H1 (cell line): ENCODE measurements around the gene L3MBTL4.

Source experiments
- ATF2 ChIP-seq: IDR thresholded peaks from 2 replicates; pipeline ENCODE4 v1.6.1; 2012; ENCODE audit warnings: low read length, inconsistent platforms
- CTCF ChIP-seq, 3 experiments: IDR thresholded peaks; 1 replicate in 2 of 3; 2 replicates in 1 of 3; pipeline versions ENCODE4 v1.5.1 to v1.6.1; 2011; ENCODE audit warnings: low read length in 3 of 3, mild to moderate bottlenecking in 3 of 3, inconsistent platforms in 2 of 3, low read depth in 1 of 3, moderate library complexity in 1 of 3; ENCODE audit not compliant: insufficient read depth in 1 of 3; ENCODE audit errors: control extremely low read depth in 1 of 3
- EZH2 ChIP-seq: fragments of 200-600 bp; sonication (generic); IDR thresholded peaks from 2 replicates; pipeline ENCODE4 v1.7.1; 2012; ENCODE audit warnings: low read depth, mild to moderate bottlenecking, moderate library complexity, low read length, inconsistent platforms; ENCODE audit not compliant: severe bottlenecking
- HDAC2 ChIP-seq, 2 experiments: fragments of 300-600 bp in 1 of 2; sonication (generic) in 1 of 2; IDR thresholded peaks; 2 replicates each; pipeline ENCODE4 v1.6.1; 2011 to 2012; ENCODE audit warnings: low read depth in 2 of 2, low read length in 2 of 2, mild to moderate bottlenecking in 2 of 2, moderate library complexity in 2 of 2, borderline replicate concordance in 1 of 2, inconsistent platforms in 1 of 2
- JUN ChIP-seq: IDR thresholded peaks from 2 replicates; pipeline ENCODE4 v1.6.1; 2011; ENCODE audit warnings: low read depth, mild to moderate bottlenecking, improper control_type of control experiment, low read length
- MAX ChIP-seq: IDR thresholded peaks from 2 replicates; pipeline ENCODE4 v1.6.1; 2012; ENCODE audit warnings: inconsistent platforms
- POLR2AphosphoS5 ChIP-seq: IDR thresholded peaks from 2 replicates; pipeline ENCODE4 v1.6.1; 2011; ENCODE audit warnings: low read depth, low read length
- SP1 ChIP-seq: IDR thresholded peaks from 2 replicates; pipeline ENCODE4 v1.6.1; 2011; ENCODE audit warnings: low read depth, low read length
- TAF1 ChIP-seq: IDR thresholded peaks from 2 replicates; pipeline ENCODE4 v1.6.1; 2011; ENCODE audit warnings: mild to moderate bottlenecking, low read depth, low read length

GRCh38 chr18:6404834-6405233, 9.9 kb downstream of the L3MBTL4 start:
- TF ChIP-seq HDAC2 (IDR thresholded peaks at IDR 0.05; ENCODE audit: borderline replicate concordance in 1 of 2, low read depth in 2 of 2, low read length in 2 of 2) (no peak), MAX (no peak), CTCF (IDR thresholded peaks at IDR 0.05; ENCODE audit: control extremely low read depth in 1 of 3, insufficient read depth in 1 of 3, low read depth in 1 of 3, low read length in 3 of 3) (no peak), POLR2AphosphoS5 (no peak), EZH2 (no peak), SP1 (no peak), TAF1 (no peak), JUN (no peak), ATF2 (no peak)
